ENCODE results near the gene ZNF747.
"Not testable (repeated sequence)": the region's sequence is repeated elsewhere in the genome, so short reads cannot be mapped to it uniquely, and the experiment has no call there.

The ZNF747 gene

DNA sequence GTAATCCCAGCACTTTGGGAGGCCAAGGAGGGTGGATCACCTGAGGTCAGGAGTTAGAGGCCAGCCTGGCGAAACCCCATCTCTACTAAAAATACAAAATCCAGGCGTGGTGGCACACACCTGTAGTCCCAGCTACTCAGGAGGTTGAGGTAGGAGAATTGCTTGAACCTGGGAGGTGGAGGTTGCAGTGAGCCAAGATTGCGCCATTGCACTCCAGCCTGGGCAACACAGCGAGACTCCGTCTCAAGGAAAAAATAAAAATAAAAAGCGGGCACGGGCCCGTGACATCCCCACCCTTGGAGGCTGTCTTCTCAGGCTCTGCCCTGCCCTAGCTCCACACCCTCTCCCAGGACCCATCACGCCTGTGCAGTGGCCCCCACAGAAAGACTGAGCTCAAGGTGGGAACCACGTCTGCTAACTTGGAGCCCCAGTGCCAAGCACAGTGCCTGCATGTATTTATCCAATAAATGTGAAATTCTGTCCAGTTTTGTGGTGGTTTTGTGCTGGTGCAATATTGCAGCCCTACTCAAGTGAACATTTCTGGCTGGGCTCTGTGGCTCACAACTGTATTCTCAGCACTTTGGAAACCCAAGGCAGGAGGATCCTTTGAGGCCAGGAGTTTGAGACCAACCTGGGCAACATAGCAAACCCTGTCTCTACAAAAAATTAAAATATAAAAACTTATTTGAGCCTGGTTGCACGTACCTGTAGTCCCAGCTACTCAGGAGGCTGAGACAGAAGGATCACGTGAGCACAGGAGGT is 11.8 kb downstream of the ZNF747 start:
- not testable (repeated sequence) for H3K4me3 ChIP-seq, H3K27ac ChIP-seq

DNA sequence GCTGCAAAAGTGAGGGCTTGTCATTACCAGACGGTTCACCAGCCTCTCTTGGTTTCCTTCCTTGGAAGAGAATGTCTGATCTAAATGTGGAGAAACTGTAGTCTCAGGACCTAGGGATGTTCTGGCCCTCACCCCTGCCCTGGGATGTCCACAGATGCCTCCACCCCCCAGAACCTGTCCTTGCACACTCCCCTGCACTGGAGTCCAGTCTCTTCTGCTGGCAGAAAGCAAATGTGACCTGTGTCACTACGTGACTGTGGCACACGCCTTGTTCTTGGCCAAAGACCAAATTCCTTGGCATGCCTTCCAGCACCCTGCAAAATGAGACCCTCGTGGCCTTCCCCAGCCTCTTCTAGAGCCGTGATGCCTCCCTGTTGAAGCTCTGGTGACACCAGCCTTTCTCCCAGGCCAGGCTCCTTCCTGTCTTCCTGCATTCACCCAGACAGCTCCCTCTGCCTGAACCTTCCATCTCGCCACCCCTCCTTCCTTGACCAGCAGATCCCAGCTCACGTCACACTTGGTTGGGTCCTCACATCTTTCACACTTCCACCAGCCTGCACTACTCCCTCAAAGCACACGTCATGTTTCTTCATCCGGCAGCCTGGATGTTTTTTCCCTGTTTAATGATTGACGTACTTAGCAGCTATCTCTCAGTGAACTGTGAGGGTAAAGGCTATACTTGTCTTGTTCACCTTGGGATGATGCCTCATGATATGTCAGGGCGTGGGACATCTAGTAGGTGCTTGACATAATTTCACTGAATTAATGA is 12.6 kb downstream of the ZNF747 start:
- Histone ChIP-seq H3K27ac (no peak overlapping the region), H3K4me3 (no peak overlapping the region)

DNA sequence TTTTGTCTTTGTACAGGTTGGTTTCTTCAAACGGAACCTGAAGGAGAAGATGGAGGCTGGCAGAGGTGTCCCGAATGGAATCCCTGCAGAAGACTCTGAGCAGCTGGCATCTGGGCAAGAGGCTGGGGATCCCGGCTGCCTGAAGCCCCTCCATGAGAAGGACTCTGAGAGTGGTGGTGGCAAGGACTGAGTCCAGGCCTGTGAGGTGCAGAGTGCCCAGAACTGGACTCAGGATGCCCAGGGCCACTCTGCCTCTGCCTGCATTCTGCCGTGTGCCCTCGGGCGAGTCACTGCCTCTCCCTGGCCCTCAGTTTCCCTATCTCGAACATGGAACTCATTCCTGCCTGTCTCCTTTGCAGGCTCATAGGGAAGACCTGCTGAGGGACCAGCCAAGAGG is 13.2 kb downstream of the ZNF747 start:
- no peak overlapping the region for H3K27ac ChIP-seq
- no peak overlapping the region for H3K4me3 ChIP-seq

GRCh38 chr16:30519120-30520049 is 15.3 kb downstream of the ZNF747 start:
- no peak overlapping the region for H3K27ac ChIP-seq
- no peak overlapping the region for H3K4me3 ChIP-seq

DNA sequence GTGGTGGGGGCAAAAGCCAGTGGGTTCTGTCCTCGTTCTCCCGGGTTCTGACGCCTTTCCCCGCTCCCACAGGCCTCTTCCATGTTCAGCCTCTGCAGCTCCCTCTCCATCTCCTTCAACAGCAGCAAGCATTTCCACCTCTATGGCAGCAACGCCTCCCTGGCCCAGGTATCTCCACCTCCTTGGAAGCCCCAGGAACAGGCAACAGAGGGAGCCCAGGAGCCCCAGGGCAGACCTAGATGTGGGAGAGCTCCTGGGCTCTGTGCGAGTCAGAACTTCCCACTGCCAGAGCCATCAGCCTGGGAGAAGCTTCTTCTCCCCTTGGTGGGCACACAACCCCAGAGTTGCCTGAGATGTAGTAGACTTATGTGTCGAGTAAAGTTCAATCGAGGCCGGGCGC is 16.1 kb downstream of the ZNF747 start:
- Histone ChIP-seq H3K27ac (no peak overlapping the region), H3K4me3 (no peak overlapping the region)

- Histone ChIP-seq H3K27ac (no peak overlapping the region), H3K4me3 (no peak overlapping the region)
Measured at GRCh38 chr16:30515275-30515674, 19.4 kb downstream of the ZNF747 start.

DNA sequence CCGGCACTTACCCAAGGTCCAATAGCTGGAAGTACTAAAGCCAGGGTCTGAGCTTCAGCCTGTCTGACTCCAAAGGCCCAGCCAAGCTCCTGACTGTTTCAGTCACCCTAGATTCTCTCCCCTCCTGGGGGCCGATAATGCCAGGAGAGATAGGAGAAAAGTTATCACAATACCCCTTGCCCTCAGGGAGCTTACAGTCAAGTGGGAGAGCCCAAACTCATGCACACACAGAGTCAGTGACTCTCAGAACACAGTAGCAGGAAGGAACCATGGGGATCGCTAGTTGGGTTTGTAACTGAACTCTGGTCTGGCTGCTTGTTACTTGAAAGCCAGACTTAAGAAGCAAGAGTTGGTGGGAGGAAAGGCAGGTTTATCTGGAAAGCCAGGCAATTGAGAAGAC is 23.1 kb downstream of the ZNF747 start:
- Histone ChIP-seq H3K27ac (no peak overlapping the region), H3K4me3 (no peak overlapping the region)

GRCh38 chr16:30510376-30510938 is 24.2 kb downstream of the ZNF747 start:
- H3K4me3 ChIP-seq: no peak overlapping the region

GRCh38 chr16:30509081-30509765 is 25.4 kb downstream of the ZNF747 start:
- H3K4me3 ChIP-seq: no peak overlapping the region
- H3K27ac ChIP-seq: no peak overlapping the region

More at GRCh38 chr16:30510376-30510938, 24.2 kb downstream of the ZNF747 start:
- no peak overlapping the region for H3K27ac ChIP-seq

GRCh38 chr16:30503403-30504296 is 31.0 kb downstream of the ZNF747 start:
- Histone ChIP-seq H3K4me3 (no peak overlapping the region), H3K27ac (no peak overlapping the region)

DNA sequence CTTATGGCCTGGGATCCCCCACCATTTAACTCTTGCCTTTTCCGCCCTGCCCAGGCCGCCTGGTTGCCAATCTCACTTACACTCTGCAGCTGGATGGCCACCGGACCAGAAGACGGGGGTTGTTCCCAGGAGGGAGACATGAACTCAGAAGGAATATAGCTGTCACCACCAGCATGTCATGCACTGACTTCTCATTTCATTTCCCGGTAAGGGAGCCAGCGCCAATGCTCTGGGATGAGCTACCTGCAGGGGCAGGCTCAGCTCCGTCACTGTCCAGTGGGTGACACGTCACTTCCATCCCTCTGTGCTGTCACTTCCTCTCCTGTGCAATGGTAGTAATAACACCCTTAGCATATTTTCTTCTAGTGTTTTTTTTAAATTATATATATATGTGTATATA is 35.4 kb downstream of the ZNF747 start:
- Histone ChIP-seq H3K27ac (no peak overlapping the region), H3K4me3 (no peak overlapping the region)

DNA sequence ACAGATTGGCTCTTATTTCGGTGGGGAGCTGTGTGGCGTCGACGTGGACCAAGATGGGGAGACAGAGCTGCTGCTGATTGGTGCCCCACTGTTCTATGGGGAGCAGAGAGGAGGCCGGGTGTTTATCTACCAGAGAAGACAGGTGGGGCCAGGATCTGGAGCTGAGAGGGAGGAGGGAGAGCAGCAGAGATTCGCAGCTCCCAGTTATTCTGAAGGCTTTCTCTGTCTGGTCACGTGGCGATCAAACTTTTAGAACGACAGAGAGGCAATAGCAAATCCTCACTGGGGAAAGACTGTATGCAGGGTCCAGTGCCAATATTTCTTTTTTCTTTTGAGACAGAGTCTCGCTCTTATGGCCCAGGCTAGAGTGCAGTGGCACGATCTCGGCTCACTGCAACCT is 39.9 kb downstream of the ZNF747 start:
- H3K27ac ChIP-seq: no peak overlapping the region
- H3K4me3 ChIP-seq: no peak overlapping the region

- H3K4me3 ChIP-seq: no peak overlapping the region
- no peak overlapping the region for H3K27ac ChIP-seq
Measured at GRCh38 chr16:30493941-30494488, 40.6 kb downstream of the ZNF747 start.

GRCh38 chr16:30491744-30492308 is 42.8 kb downstream of the ZNF747 start:
- Histone ChIP-seq H3K4me3 (no peak overlapping the region), H3K27ac (peak overlapping the region in 1 of 21 experiments; percentile 34)

- Histone ChIP-seq H3K4me3 (no peak overlapping the region), H3K27ac (peak overlapping the region in 1 of 21 experiments; percentile 34)
Measured at GRCh38 chr16:30491229-30491628, 43.4 kb downstream of the ZNF747 start.

DNA sequence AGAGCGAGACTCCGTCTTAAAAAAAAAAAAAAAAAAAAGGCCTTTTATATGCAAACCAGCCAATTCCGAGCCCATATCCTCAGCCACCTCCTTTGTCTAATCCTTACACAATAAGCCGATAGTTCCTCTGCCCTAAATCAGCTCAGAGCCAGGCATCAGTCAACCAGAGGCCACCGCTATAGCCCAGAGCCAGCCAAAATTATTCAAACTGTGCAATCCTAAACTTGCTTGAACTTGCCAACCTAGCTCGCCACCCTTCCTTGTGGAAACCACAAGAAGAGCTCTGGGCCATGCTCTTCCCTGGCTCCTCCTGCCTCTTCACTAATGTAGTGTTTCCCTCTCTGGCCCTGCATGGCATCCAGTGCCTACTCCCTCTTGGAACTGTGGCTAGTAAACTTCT is 44.4 kb downstream of the ZNF747 start:
- H3K4me3 ChIP-seq: no peak overlapping the region

GRCh38 chr16:30488764-30489605 is 45.7 kb downstream of the ZNF747 start:
- Histone ChIP-seq H3K27ac (no peak overlapping the region), H3K4me3 (no peak overlapping the region)

More for the DNA sequence above, 44.4 kb downstream of the ZNF747 start:
- no peak overlapping the region for H3K27ac ChIP-seq

Data from skin epidermis (tissue), 12 donors.